A549 (cell line): ENCODE measurements around the gene SLC39A11. TPM values are rescaled to one million over a fixed set of nuclear protein-coding genes. Genes with fewer than 3 reads are reported as not detected.

Experiments used
- ATAC-seq, 2 experiments: fragments of 200-7000 bp in 1 of 2; fragments of >200 bp in 1 of 2; cut with Nextera tagmentation in 1 of 2; cut with Tn5 transposase in 1 of 2; 3 replicates each; pipeline versions ENCODE4 v1.8.0 to v1.9.1; 2018 to 2020; ENCODE audit warnings: mild to moderate bottlenecking in 1 of 2, moderate library complexity in 1 of 2
- CTCF ChIA-PET: fragments of 300-600 bp; sonication (Branson Sonifier 250); formaldehyde crosslinking; extraction: SDS; loops from one replicate; lab custom pipeline; 2021; ENCODE audit warnings: antibody characterized with exemption, inconsistent platforms; lab: Yijun Ruan, JAX
- POLR2A ChIA-PET: fragments of 350-600 bp; formaldehyde crosslinking; extraction: SDS; loops from one replicate; lab custom pipeline; 2021; ENCODE audit warnings: antibody characterized with exemption, inconsistent platforms; lab: Yijun Ruan, JAX
- DNase-seq, 2 experiments: peaks; one replicate each; pipeline versions ENCODE4 v3.0.0 to v3.0.0-alpha.2; 2011 to 2016; ENCODE audit warnings: low read depth in 1 of 2, low spot score in 1 of 2
- FAIRE-seq: peaks from 2 replicates; lab custom pipeline; 2011; peaks lifted over from hg19 to GRCh38; lab: Jason Lieb, UNC
- H3K27ac ChIP-seq, 2 experiments: fragments of >200 bp; sonication (Bioruptor Twin); formaldehyde crosslinking; 3 replicates each; pipeline ENCODE4 v1.5.1; 2016 to 2017
- H3K4me1 ChIP-seq: fragments of >200 bp; sonication (Bioruptor Twin); formaldehyde crosslinking; 3 replicates; pipeline ENCODE4 v1.6.1; 2016
- H3K4me2 ChIP-seq: fragments of >200 bp; sonication (Bioruptor Twin); formaldehyde crosslinking; 3 replicates; pipeline ENCODE4 v1.6.1; 2016
- H3K4me3 ChIP-seq: fragments of >200 bp; sonication (Bioruptor Twin); formaldehyde crosslinking; 3 replicates; pipeline ENCODE4 v1.5.1; 2016
- H3K9me3 ChIP-seq: fragments of >200 bp; sonication (Bioruptor Twin); formaldehyde crosslinking; 3 replicates; pipeline ENCODE4 v1.6.1; 2016
- ATOH8 ChIP-seq: fragments of 250-450 bp; sonication (Bioruptor Pico); IDR thresholded peaks from 2 replicates; pipeline ENCODE4 v1.5.0; 2020; ENCODE audit warnings: low read depth, mild to moderate bottlenecking, moderate library complexity
- BHLHE40 ChIP-seq: IDR thresholded peaks from 2 replicates; pipeline ENCODE4 v1.6.1; 2012; ENCODE audit warnings: low read depth, low read length, inconsistent platforms
- CBX2 ChIP-seq: fragments of 200-600 bp; sonication (generic); IDR thresholded peaks from 2 replicates; pipeline ENCODE4 v1.6.1; 2016; ENCODE audit warnings: low read depth, mild to moderate bottlenecking, borderline replicate concordance
- CEBPB ChIP-seq, 2 experiments: fragments of >200 bp in 1 of 2; sonication (Bioruptor Twin) in 1 of 2; formaldehyde crosslinking in 1 of 2; IDR thresholded peaks; 2 replicates each; pipeline ENCODE4 v1.6.1; 2012 to 2016
- CTCF ChIP-seq: fragments of >200 bp; sonication (Bioruptor Twin); formaldehyde crosslinking; IDR thresholded peaks from 3 replicates; pipeline ENCODE4 v1.5.1; 2016
- E2F6 ChIP-seq: IDR thresholded peaks from 2 replicates; pipeline ENCODE4 v1.6.1; 2012; ENCODE audit warnings: low read depth, borderline replicate concordance
- EHF ChIP-seq: fragments of 250-450 bp; sonication (Bioruptor Pico); IDR thresholded peaks from 2 replicates; pipeline ENCODE4 v1.5.0; 2020; ENCODE audit warnings: mild to moderate bottlenecking
- EP300 ChIP-seq, 2 experiments: fragments of >200 bp; sonication (Bioruptor Twin); formaldehyde crosslinking; IDR thresholded peaks; 2 replicates in 1 of 2; 3 replicates in 1 of 2; pipeline ENCODE4 v1.6.1; 2016 to 2017
- FOSB ChIP-seq: fragments of 250-450 bp; sonication (Bioruptor Pico); IDR thresholded peaks from 2 replicates; pipeline ENCODE4 v1.5.0; 2020; ENCODE audit warnings: mild to moderate bottlenecking, moderate library complexity
- FOSL2 ChIP-seq, 2 experiments: fragments of 450-650 bp in 1 of 2; fragments of >200 bp in 1 of 2; sonication (Bioruptor Twin) in 1 of 2; formaldehyde crosslinking; IDR thresholded peaks; 2 replicates each; pipeline versions ENCODE4 v1.5.0 to v1.6.1; 2016 to 2020; ENCODE audit warnings: mild to moderate bottlenecking in 1 of 2, moderate library complexity in 1 of 2
- FOXS1 ChIP-seq: fragments of 250-450 bp; sonication (Bioruptor Pico); IDR thresholded peaks from 2 replicates; pipeline ENCODE4 v1.5.0; 2020; ENCODE audit warnings: mild to moderate bottlenecking, moderate library complexity
- HOXB13 ChIP-seq: fragments of 250-450 bp; sonication (Bioruptor Pico); IDR thresholded peaks from 2 replicates; pipeline ENCODE4 v1.5.0; 2020; ENCODE audit warnings: low read depth, mild to moderate bottlenecking, moderate library complexity
- JUN ChIP-seq, 2 experiments: fragments of >200 bp; sonication (Bioruptor Twin); formaldehyde crosslinking; IDR thresholded peaks; 2 replicates in 1 of 2; 3 replicates in 1 of 2; pipeline ENCODE4 v1.6.1; 2016 to 2017
- MAFK ChIP-seq: fragments of 450-650 bp; IDR thresholded peaks from 2 replicates; pipeline ENCODE4 v1.6.1; 2014; ENCODE audit not compliant: partially characterized antibody
- MAZ ChIP-seq: fragments of 150-350 bp; IDR thresholded peaks from 2 replicates; pipeline ENCODE4 v1.6.1; 2014; ENCODE audit warnings: antibody characterized with exemption, low read depth, low read length, borderline replicate concordance
- MYC ChIP-seq: IDR thresholded peaks from 2 replicates; pipeline ENCODE4 v1.6.1; 2012; ENCODE audit warnings: mild to moderate bottlenecking, inconsistent platforms, low read length, improper control_type of control experiment, borderline replicate concordance
- NPAS2 ChIP-seq: fragments of 250-450 bp; sonication (Bioruptor Pico); IDR thresholded peaks from 2 replicates; pipeline ENCODE4 v1.8.0; 2022; ENCODE audit warnings: mild to moderate bottlenecking, moderate library complexity, borderline replicate concordance
- REST ChIP-seq: fragments of 200-600 bp; sonication (generic); IDR thresholded peaks from 2 replicates; pipeline ENCODE4 v1.6.1; 2016; ENCODE audit warnings: antibody characterized with exemption, mild to moderate bottlenecking, moderate library complexity
- RNF2 ChIP-seq: fragments of 200-600 bp; sonication (generic); IDR thresholded peaks from 2 replicates; pipeline ENCODE4 v1.6.1; 2016; ENCODE audit warnings: low read depth, mild to moderate bottlenecking, antibody characterized with exemption, moderate library complexity, borderline replicate concordance
- TFCP2L1 ChIP-seq: fragments of 250-450 bp; sonication (Bioruptor Pico); IDR thresholded peaks from 2 replicates; pipeline ENCODE4 v1.5.0; 2021; ENCODE audit warnings: mild to moderate bottlenecking
- TP53 ChIP-seq: fragments of 250-450 bp; sonication (Bioruptor Pico); IDR thresholded peaks from 2 replicates; pipeline ENCODE4 v1.5.0; 2021; ENCODE audit warnings: mild to moderate bottlenecking, moderate library complexity
- USF2 ChIP-seq: fragments of 450-650 bp; IDR thresholded peaks from 2 replicates; pipeline ENCODE4 v1.6.1; 2014; ENCODE audit warnings: antibody characterized with exemption
- ZSCAN20 ChIP-seq: fragments of 250-450 bp; sonication (Bioruptor Pico); IDR thresholded peaks from 2 replicates; pipeline ENCODE4 v1.8.0; 2022; ENCODE audit warnings: mild to moderate bottlenecking, moderate library complexity
- WGBS: methylation state at CpG from one replicate; pipeline ENCODE4 v1.1.6; 2017; ENCODE audit errors: missing lambda C conversion rate; 5-methylcytosine and 5-hydroxymethylcytosine counted together
- polyA plus RNA-seq, 4 experiments: library from polyadenylated mRNA; depleted of rRNA in 3 of 4; stranded (reverse); fragments of >200 nt; fragmentation: RNase III in 1 of 4; extraction: RNeasy Plus Mini Kit Qiagen cat#74134 plus additional on column Dnase treatment in 1 of 4; gene quantifications; 2 replicates in 3 of 4; 3 replicates in 1 of 4; pipeline ENCODE4 v1.2.3, GENCODE V29; 2011 to 2017

The SLC39A11 gene
- polyA plus RNA-seq, 2 of the 4 experiments (the other 2 are of a cell fraction) = 18.4 to 25.2 TPM

- peaks cover 7% of the 10 kb centered on the region; the same call in 1 of the 3 replicates for H3K4me1 ChIP-seq
- no peak for ATAC-seq
- peaks cover 9% of the 10 kb centered on the region for H3K9me3 ChIP-seq
- POLR2A ChIA-PET = no interaction called here
- TF ChIP-seq MAFK (no peak), ZSCAN20 (CRISPR knock-in tag) (no peak)
- TF ChIP-seq, all 56 proteins: peak for 0
- DNase-seq = no peak
- 90% methylated on average over 7 of the region's 7 CpGs for WGBS
- Histone ChIP-seq H3K4me3 (no peak overlapping the region), H3K27ac (no peak overlapping the region), H3K4me2 (no peak overlapping the region)
- CTCF ChIA-PET = interaction anchor here (0.8 to 2.1 kb wide), 5 partner anchors 9 to 57 kb away, joined by 3 to 5 read pairs (median 3); no protein-coding TSS in a partner anchor
- FAIRE-seq = no peak
Measured at GRCh38 chr17:73042809-73043685, 49.4 kb downstream of the SLC39A11 start.

- FAIRE-seq = no peak
- Histone ChIP-seq H3K27ac (no peak overlapping the region), H3K9me3 (peaks cover 9% of the 10 kb centered on the region), H3K4me2 (no peak overlapping the region), H3K4me1 (peaks cover 7% of the 10 kb centered on the region; the same call in 1 of the 3 replicates), H3K4me3 (no peak overlapping the region)
- WGBS = 67% methylated on average over 5 of the region's 5 CpGs
- ChIA-PET POLR2A (no interaction called here), CTCF (interaction anchor here (2.6 kb wide), 1 partner anchor 316 kb away, joined by 9 read pairs; no protein-coding TSS in a partner anchor)
- no peak for ATAC-seq
- no peak for DNase-seq
- TF ChIP-seq EP300 (IDR thresholded peaks at IDR 0.05) (no peak), HOXB13 (no peak), FOSB (CRISPR knock-in tag) (no peak), FOXS1 (CRISPR knock-in tag) (no peak), EHF (CRISPR knock-in tag) (no peak), REST (no peak)
Measured at GRCh38 chr17:73042225-73042624, 50.3 kb downstream of the SLC39A11 start.

- no peak for ATAC-seq
- 98% methylated on average over 9 of the region's 9 CpGs for WGBS
- no peak overlapping the region for H3K27ac ChIP-seq
- H3K4me3 ChIP-seq = no peak overlapping the region
- CTCF ChIA-PET = interaction anchor here (1.0 kb wide), 2 partner anchors 16 to 118 kb away, joined by 3 to 8 read pairs; no protein-coding TSS in a partner anchor
- peaks cover 7% of the 10 kb centered on the region; the same call in 1 of the 3 replicates for H3K4me1 ChIP-seq
- peaks cover 9% of the 10 kb centered on the region for H3K9me3 ChIP-seq
- no peak for DNase-seq
- no peak for FAIRE-seq
- H3K4me2 ChIP-seq = no peak overlapping the region
- POLR2A ChIA-PET = no interaction called here
- TF ChIP-seq NPAS2 (CRISPR knock-in tag) (no peak), CEBPB (IDR thresholded peaks at IDR 0.05) (no peak), E2F6 (no peak), JUN (IDR thresholded peaks at IDR 0.05) (no peak), TFCP2L1 (CRISPR knock-in tag) (no peak), FOSL2 (IDR thresholded peaks at IDR 0.05) (no peak), FOSL2 (CRISPR knock-in tag; IDR thresholded peaks at IDR 0.05) (no peak), BHLHE40 (no peak), CTCF (no peak), RNF2 (no peak), USF2 (no peak), MAZ (no peak), MYC (no peak), TP53 (CRISPR knock-in tag) (no peak), FOSB (CRISPR knock-in tag) (no peak), ATOH8 (CRISPR knock-in tag) (no peak), CBX2 (no peak), HOXB13 (no peak), EP300 (IDR thresholded peaks at IDR 0.05) (no peak)
Measured at GRCh38 chr17:73039282-73039681, 53.2 kb downstream of the SLC39A11 start.
